ENCODE data around the gene SLC48A1.

DNA sequence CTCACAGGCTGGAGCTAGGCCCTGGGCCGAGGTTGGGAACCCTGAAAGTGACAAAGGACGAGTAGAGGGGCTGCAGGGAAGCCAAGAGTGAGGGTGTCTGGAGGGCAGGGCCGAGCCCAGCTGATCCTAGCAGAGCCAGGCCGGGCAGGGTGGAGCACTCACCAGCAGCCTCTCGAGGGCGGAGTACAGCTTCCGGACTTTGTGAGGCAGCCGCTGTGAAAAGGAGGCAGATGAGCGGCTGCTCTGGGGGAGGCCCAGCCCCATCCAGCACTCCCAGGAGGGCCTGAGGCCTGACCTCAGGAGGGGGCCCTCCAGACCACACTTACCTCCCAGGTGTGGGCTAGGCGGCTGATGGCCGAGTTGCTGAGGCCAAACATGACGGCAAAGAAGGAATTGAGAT, 33.1 kb upstream of the SLC48A1 start:
- TF ChIP-seq EZH2 (IDR thresholded peaks at IDR 0.05; ENCODE audit: low read length, missing control alignments) = no peak
- TF ChIP-seq, protein P1, sequence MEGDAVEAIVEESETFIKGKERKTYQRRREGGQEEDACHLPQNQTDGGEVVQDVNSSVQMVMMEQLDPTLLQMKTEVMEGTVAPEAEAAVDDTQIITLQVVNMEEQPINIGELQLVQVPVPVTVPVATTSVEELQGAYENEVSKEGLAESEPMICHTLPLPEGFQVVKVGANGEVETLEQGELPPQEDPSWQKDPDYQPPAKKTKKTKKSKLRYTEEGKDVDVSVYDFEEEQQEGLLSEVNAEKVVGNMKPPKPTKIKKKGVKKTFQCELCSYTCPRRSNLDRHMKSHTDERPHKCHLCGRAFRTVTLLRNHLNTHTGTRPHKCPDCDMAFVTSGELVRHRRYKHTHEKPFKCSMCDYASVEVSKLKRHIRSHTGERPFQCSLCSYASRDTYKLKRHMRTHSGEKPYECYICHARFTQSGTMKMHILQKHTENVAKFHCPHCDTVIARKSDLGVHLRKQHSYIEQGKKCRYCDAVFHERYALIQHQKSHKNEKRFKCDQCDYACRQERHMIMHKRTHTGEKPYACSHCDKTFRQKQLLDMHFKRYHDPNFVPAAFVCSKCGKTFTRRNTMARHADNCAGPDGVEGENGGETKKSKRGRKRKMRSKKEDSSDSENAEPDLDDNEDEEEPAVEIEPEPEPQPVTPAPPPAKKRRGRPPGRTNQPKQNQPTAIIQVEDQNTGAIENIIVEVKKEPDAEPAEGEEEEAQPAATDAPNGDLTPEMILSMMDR (conservative IDR thresholded peaks at IDR 0.05 in 1 of 2, IDR thresholded peaks at IDR 0.05 in 1 of 2; ENCODE audit: low read depth in 1 of 2, low read length in 2 of 2) = no peak
